HG02840 (cell line): ENCODE data around the gene TATDN2.

ENCODE experiments used
- ATAC-seq: cut with Tn5 transposase; IDR thresholded peaks from one replicate; pipeline ENCODE4 v1.9.1; 2021; ENCODE audit warnings: mild to moderate bottlenecking, moderate library complexity, moderate number of reproducible peaks; ENCODE audit not compliant: unreplicated experiment, low FRiP score

TATDN2 gene

GRCh38 chr3:10234526-10235230, 13.6 kb upstream of the TATDN2 start:
- no peak for ATAC-seq

- ATAC-seq = no peak
These were observed 12.7 kb upstream of the TATDN2 start for GRCh38 chr3:10235551-10235950.

- ATAC-seq = no peak
These were observed 9.7 kb upstream of the TATDN2 start for GRCh38 chr3:10238345-10239183.

GRCh38 chr3:10240799-10241198, 7.5 kb upstream of the TATDN2 start:
- ATAC-seq = no peak

- no peak for ATAC-seq
These were observed 5.8 kb upstream of the TATDN2 start for GRCh38 chr3:10242182-10243065.

- ATAC-seq = no peak
These were observed 4.2 kb upstream of the TATDN2 start for GRCh38 chr3:10244009-10244408.

GRCh38 chr3:10245081-10245712, 3.1 kb upstream of the TATDN2 start:
- ATAC-seq = no peak

GRCh38 chr3:10247679-10248183, 528 bp upstream of the TATDN2 start:
- ATAC-seq = no peak

GRCh38 chr3:10248984-10249748, 907 bp downstream of the TATDN2 start:
- no peak for ATAC-seq

- no peak for ATAC-seq
These were observed 1.6 kb downstream of the TATDN2 start for GRCh38 chr3:10249833-10250232.

- no peak for ATAC-seq
These were observed 2.7 kb downstream of the TATDN2 start for GRCh38 chr3:10251006-10251405.

GRCh38 chr3:10253731-10254130, 5.5 kb downstream of the TATDN2 start:
- no peak for ATAC-seq

GRCh38 chr3:10255835-10256234, 7.6 kb downstream of the TATDN2 start:
- ATAC-seq = no peak

- ATAC-seq = no peak
These were observed 10.8 kb downstream of the TATDN2 start for GRCh38 chr3:10259036-10259435.

GRCh38 chr3:10259798-10260197, 11.5 kb downstream of the TATDN2 start:
- ATAC-seq = no peak

GRCh38 chr3:10260211-10260701, 12.0 kb downstream of the TATDN2 start:
- no peak for ATAC-seq

GRCh38 chr3:10262027-10262426, 13.8 kb downstream of the TATDN2 start:
- no peak for ATAC-seq

GRCh38 chr3:10263646-10264363, 15.5 kb downstream of the TATDN2 start:
- ATAC-seq = no peak

GRCh38 chr3:10265833-10266232, 17.6 kb downstream of the TATDN2 start:
- no peak for ATAC-seq
